OCI-LY3 (cell line): ENCODE measurements around the gene ADRA1B.

Experiments
- H2AFZ ChIP-seq: fragments of 200-600, 300-600 bp; shearing (Covaris generic); 2 replicates; pipeline ENCODE4 v1.6.0; 2014; ENCODE audit warnings: antibody characterized with exemption, low read depth, low read length
- H3K27ac ChIP-seq: fragments of 200-600, 300-600 bp; sonication (generic); 2 replicates; pipeline ENCODE4 v1.5.1; 2014; ENCODE audit warnings: mild to moderate bottlenecking, low read length, moderate library complexity, mixed read lengths
- H3K27me3 ChIP-seq: fragments of 200-600, 300-600 bp; sonication (generic); 2 replicates; pipeline ENCODE4 v1.6.1; 2014; ENCODE audit warnings: low read depth, low read length, mixed read lengths
- H3K36me3 ChIP-seq: fragments of 200-600, 300-600 bp; sonication (generic); replicated peaks from 2 replicates; pipeline ENCODE3; 2014; ENCODE audit warnings: low read depth, low read length, mixed read lengths
- H3K4me1 ChIP-seq: fragments of 300-600, 200-600 bp; sonication (generic); 2 replicates; pipeline ENCODE4 v1.6.1; 2014; ENCODE audit warnings: low read length, mixed read lengths
- H3K4me2 ChIP-seq: fragments of 200-600, 300-600 bp; sonication (generic); 2 replicates; pipeline ENCODE4 v1.6.1; 2014; ENCODE audit warnings: low read length, mixed read lengths
- H3K4me3 ChIP-seq: fragments of 300-600, 200-600 bp; sonication (generic); 2 replicates; pipeline ENCODE4 v1.5.1; 2014; ENCODE audit warnings: antibody characterized with exemption, mild to moderate bottlenecking, low read length, moderate library complexity
- H3K79me2 ChIP-seq: fragments of 300-600, 200-600 bp; shearing (Covaris generic); 2 replicates; pipeline ENCODE4 v1.6.1; 2014; ENCODE audit warnings: mild to moderate bottlenecking, low read length, mixed read lengths
- H3K9ac ChIP-seq: fragments of 300-600, 200-600 bp; shearing (Covaris generic); 2 replicates; pipeline ENCODE4 v1.6.0; 2014; ENCODE audit warnings: mild to moderate bottlenecking, low read length, moderate library complexity
- H3K9me3 ChIP-seq: fragments of 200-600, 300-600 bp; shearing (Covaris generic); 2 replicates; pipeline ENCODE4 v1.6.1; 2014; ENCODE audit warnings: low read length, mixed read lengths; ENCODE audit not compliant: insufficient read depth
- H4K20me1 ChIP-seq: fragments of 200-600, 300-600 bp; sonication (generic); 2 replicates; pipeline ENCODE4 v1.6.1; 2016; ENCODE audit warnings: low read length, mixed read lengths; ENCODE audit not compliant: insufficient read depth
- CTCF ChIP-seq: fragments of 200-600, 300-600 bp; sonication (generic); IDR thresholded peaks from 2 replicates; pipeline ENCODE4 v1.5.1; 2014; ENCODE audit warnings: antibody characterized with exemption, low read length, low read depth
- EZH2phosphoT487 ChIP-seq: fragments of 200-600 bp; shearing (Covaris generic); IDR thresholded peaks from 2 replicates; pipeline ENCODE4 v1.6.1; 2018; ENCODE audit warnings: antibody characterized with exemption, mixed run types, low read depth

Gene ADRA1B

DNA sequence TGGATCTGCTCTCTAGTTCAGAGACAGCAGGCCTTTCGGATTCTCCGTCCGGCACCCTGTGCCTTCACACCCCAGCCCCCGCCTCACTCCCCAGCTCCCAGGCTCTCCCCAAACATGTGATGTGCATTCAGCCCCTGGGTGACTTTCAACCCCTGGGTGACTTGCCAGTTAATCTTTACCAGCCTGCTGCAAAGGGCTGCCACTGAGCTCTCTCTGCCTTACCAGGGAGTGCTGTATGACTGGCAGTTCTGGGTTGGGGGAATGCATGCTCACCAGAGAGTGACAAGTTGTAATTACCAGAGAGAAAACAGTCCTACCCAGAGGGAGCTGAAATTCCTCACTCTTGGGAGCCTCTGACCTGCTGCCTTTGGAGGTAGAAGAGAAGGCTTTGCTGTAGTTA, 4.9 kb upstream of the ADRA1B start:
- Histone ChIP-seq H3K36me3 (no peaks in the 10 kb centered on the region), H3K4me1 (peaks cover 56% of the 10 kb centered on the region), H3K27me3 (no peaks in the 10 kb centered on the region), H3K4me3 (no peak overlapping the region), H2AFZ (no peak overlapping the region), H3K79me2 (no peaks in the 10 kb centered on the region), H3K9ac (no peak overlapping the region), H3K9me3 (no peaks in the 10 kb centered on the region), H3K4me2 (no peak overlapping the region), H4K20me1 (no peaks in the 10 kb centered on the region), H3K27ac (no peak overlapping the region)
- no peak for TF ChIP-seq CTCF
- no peak for TF ChIP-seq EZH2phosphoT487

- no peak for TF ChIP-seq CTCF
- no peak for TF ChIP-seq EZH2phosphoT487
- Histone ChIP-seq H3K4me1 (peaks cover 60% of the 10 kb centered on the region), H3K79me2 (peaks cover 4% of the 10 kb centered on the region; the same call in 1 of the 2 replicates), H2AFZ (no peak overlapping the region), H3K9me3 (no peaks in the 10 kb centered on the region), H3K9ac (no peak overlapping the region), H4K20me1 (no peaks in the 10 kb centered on the region), H3K4me2 (no peak overlapping the region), H3K27ac (no peak overlapping the region), H3K36me3 (no peaks in the 10 kb centered on the region), H3K27me3 (no peaks in the 10 kb centered on the region), H3K4me3 (no peak overlapping the region)
Observed at GRCh38 chr5:159912033-159912800, 4.1 kb upstream of the ADRA1B start.

DNA sequence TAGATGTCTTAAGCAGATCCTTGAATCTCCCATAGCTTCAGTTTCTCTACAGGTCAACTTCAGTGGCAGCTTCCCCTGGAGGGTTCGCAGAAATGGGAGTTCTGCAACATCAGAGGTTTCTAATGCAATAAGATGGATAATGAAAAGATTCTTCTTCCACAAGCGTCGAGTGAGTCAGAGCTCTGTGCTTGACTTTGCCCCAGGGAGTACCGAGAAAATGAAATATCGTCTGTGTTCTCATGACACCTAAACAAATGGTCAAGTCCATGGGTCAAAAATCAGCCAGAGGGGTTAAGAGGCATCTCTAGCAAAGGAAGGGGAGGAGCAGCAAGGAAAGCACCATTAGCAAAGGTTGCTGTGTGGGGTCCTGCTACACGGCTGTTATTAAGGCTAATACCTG, 3.2 kb upstream of the ADRA1B start:
- H3K4me1 ChIP-seq, result peaks cover 66% of the 10 kb centered on the region
- H3K9ac ChIP-seq, result no peak overlapping the region

GRCh38 chr5:159913501-159913900, 2.8 kb upstream of the ADRA1B start:
- Histone ChIP-seq H3K79me2 (peaks cover 17% of the 10 kb centered on the region; the same call in 1 of the 2 replicates), H3K36me3 (no peaks in the 10 kb centered on the region), H3K4me2 (no peak overlapping the region), H3K4me1 (peaks cover 63% of the 10 kb centered on the region), H3K9ac (no peak overlapping the region), H3K9me3 (no peaks in the 10 kb centered on the region), H3K27ac (no peak overlapping the region), H2AFZ (no peak overlapping the region), H3K4me3 (no peak overlapping the region), H4K20me1 (no peaks in the 10 kb centered on the region), H3K27me3 (no peaks in the 10 kb centered on the region)
- TF ChIP-seq EZH2phosphoT487 (no peak), CTCF (no peak)

More for the DNA sequence above, 3.2 kb upstream of the ADRA1B start:
- no peak overlapping the region for H3K27ac ChIP-seq
- no peaks in the 10 kb centered on the region for H3K9me3 ChIP-seq
- H3K36me3 ChIP-seq, result no peaks in the 10 kb centered on the region
- no peak overlapping the region for H2AFZ ChIP-seq
- no peak for TF ChIP-seq CTCF
- TF ChIP-seq EZH2phosphoT487, result no peak
- H3K27me3 ChIP-seq, result no peaks in the 10 kb centered on the region
- no peak overlapping the region for H3K4me2 ChIP-seq
- no peak overlapping the region for H3K4me3 ChIP-seq
- no peaks in the 10 kb centered on the region for H4K20me1 ChIP-seq
- peaks cover 12% of the 10 kb centered on the region; the same call in 1 of the 2 replicates for H3K79me2 ChIP-seq
